Loucy (cell line): ENCODE measurements around the gene HOXD12.

ENCODE experiments used
- CTCF ChIP-seq: fragments of 200-600 bp; sonication (generic); conservative IDR thresholded peaks from 2 replicates; pipeline ENCODE4 v1.5.1; 2014; ENCODE audit warnings: mild to moderate bottlenecking, antibody characterized with exemption, low read length
- EZH2phosphoT487 ChIP-seq: fragments of 200-600 bp; IDR thresholded peaks from 2 replicates; pipeline ENCODE4 v1.6.1; 2018; ENCODE audit warnings: antibody characterized with exemption, mild to moderate bottlenecking, moderate library complexity, borderline replicate concordance

DNA sequence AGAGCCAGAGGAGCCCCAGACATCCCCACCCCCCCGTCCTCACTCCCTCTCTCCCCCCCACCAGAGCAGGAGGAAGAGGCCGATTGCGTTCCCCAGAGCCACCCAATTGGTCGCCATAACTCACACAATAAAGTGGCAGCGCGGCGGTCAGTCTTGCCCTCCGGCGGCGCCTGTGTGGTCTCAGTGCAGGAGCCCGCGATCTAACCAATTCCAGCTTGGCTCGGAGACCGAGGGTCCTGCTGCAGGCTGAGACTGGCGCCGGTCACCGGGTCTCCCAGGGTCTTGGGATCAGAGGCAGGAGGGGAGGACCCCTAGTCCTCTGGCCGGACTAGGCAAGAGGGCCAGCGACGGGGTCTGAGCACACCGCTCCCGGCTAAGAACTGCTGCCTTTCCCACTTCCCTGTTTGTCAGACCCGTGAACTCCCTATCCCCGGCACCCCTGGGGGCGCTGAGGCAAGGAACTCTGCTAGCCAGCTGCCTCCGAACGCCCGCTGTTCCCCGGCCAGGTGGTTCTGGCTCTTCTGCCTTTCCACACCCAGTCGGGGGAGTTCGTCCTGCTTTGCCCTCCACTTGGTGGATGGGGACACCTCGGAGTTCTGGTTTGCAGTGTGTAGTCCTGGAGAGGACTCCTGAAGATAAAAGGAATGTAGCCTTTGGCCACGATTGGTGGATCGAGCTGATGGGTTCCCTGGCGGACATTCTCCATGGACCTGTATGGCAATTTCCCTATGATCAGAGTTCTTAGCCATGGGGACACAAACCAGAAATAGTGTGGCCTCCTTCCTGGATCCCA, 1.0 kb upstream of the HOXD12 start:
- TF ChIP-seq EZH2phosphoT487 (no peak), CTCF (no peak)
